PC-3 (cell line): ENCODE results near the gene AGBL1. TPM values are rescaled to one million over a fixed set of nuclear protein-coding genes. Genes with fewer than 3 reads are reported as not detected.
A peak's percentile ranks its signal among the peaks of the same experiment; 100 is the strongest.

Experiments
- ATAC-seq: fragments of 200-7000 bp; cut with Tn5 transposase; 2 replicates; pipeline ENCODE4 v1.9.1; 2020; ENCODE audit warnings: mild to moderate bottlenecking, moderate library complexity
- BruUV-seq: library from RNA; stranded (reverse); fragments of 400-500 nt; replicated peaks from 2 replicates; lab custom pipeline; 2021; lab: Mats Ljungman, UMichigan
- CTCF ChIA-PET: fragments of 300-600 bp; sonication (Branson Sonifier 250); formaldehyde crosslinking; loops from one replicate; lab custom pipeline; 2022; ENCODE audit warnings: antibody characterized with exemption; lab: Charles Lee
- POLR2A ChIA-PET: fragments of 300-600 bp; sonication (Branson Sonifier 250); formaldehyde crosslinking; loops from one replicate; lab custom pipeline; 2022; ENCODE audit warnings: antibody characterized with exemption; ENCODE audit not compliant: unreplicated experiment; lab: Charles Lee
- DNase-seq: peaks from one replicate; pipeline ENCODE4 v3.0.0-alpha.2; 2015
- H2AFZ ChIP-seq: fragments of 300-600 bp; sonication (generic); 2 replicates; pipeline ENCODE4 v1.6.0; 2016; ENCODE audit warnings: antibody characterized with exemption, low read length
- H3F3A ChIP-seq: fragments of 300-600 bp; sonication (generic); one replicate; pipeline ENCODE4 v1.6.0; 2017; ENCODE audit warnings: antibody characterized with exemption, low read length, control low read depth, mild to moderate bottlenecking; ENCODE audit not compliant: unreplicated experiment
- H3K27ac ChIP-seq: fragments of 300-600 bp; sonication (generic); 2 replicates; pipeline ENCODE4 v1.5.1; 2016; ENCODE audit warnings: mild to moderate bottlenecking, low read length
- H3K27me3 ChIP-seq: fragments of 300-600 bp; sonication (generic); 2 replicates; pipeline ENCODE4 v1.6.1; 2016; ENCODE audit warnings: low read length, mixed read lengths
- H3K36me3 ChIP-seq: fragments of 300-600 bp; sonication (generic); 2 replicates; pipeline ENCODE4 v1.6.1; 2016; ENCODE audit warnings: low read depth, mixed run types, low read length, mixed read lengths
- H3K4me1 ChIP-seq: fragments of 300-600 bp; sonication (generic); 2 replicates; pipeline ENCODE4 v1.5.1; 2016; ENCODE audit warnings: low read length; ENCODE audit not compliant: insufficient read depth
- H3K4me2 ChIP-seq: fragments of 300-600 bp; sonication (generic); 2 replicates; pipeline ENCODE4 v1.6.0; 2016; ENCODE audit warnings: low read length
- H3K4me3 ChIP-seq: fragments of 300-600 bp; sonication (generic); 2 replicates; pipeline ENCODE4 v1.5.1; 2016; ENCODE audit warnings: mild to moderate bottlenecking, low read length, mixed read lengths
- H3K79me2 ChIP-seq: fragments of 300-600 bp; sonication (generic); 2 replicates; pipeline ENCODE4 v1.6.1; 2017; ENCODE audit warnings: low read length, mixed read lengths
- H3K9ac ChIP-seq: fragments of 300-600 bp; sonication (generic); 2 replicates; pipeline ENCODE4 v1.6.0; 2016; ENCODE audit warnings: mild to moderate bottlenecking, low read length
- H3K9me2 ChIP-seq: fragments of 300-600 bp; sonication (generic); replicated peaks from 2 replicates; pipeline ENCODE4 v1.6.1; 2016; ENCODE audit warnings: mixed run types, low read length, mixed read lengths
- H3K9me3 ChIP-seq: fragments of 300-600 bp; sonication (generic); 2 replicates; pipeline ENCODE4 v1.6.1; 2016; ENCODE audit warnings: low read length, mixed read lengths
- H4K20me1 ChIP-seq: fragments of 300-600 bp; sonication (generic); 2 replicates; pipeline ENCODE4 v1.6.1; 2016; ENCODE audit warnings: low read length, mixed read lengths
- CTCF ChIP-seq: fragments of 300-600 bp; sonication (generic); conservative IDR thresholded peaks from 2 replicates; pipeline ENCODE4 v1.5.1; 2017; ENCODE audit warnings: antibody characterized with exemption, low read depth, mild to moderate bottlenecking, low read length
- EZH2 ChIP-seq: fragments of 300-600 bp; sonication (generic); IDR thresholded peaks from one replicate; pipeline ENCODE4 v1.6.1; 2017; ENCODE audit warnings: antibody characterized with exemption, mild to moderate bottlenecking, low read length; ENCODE audit not compliant: unreplicated experiment
- EZH2phosphoT487 ChIP-seq: fragments of 300-600 bp; sonication (generic); IDR thresholded peaks from 2 replicates; pipeline ENCODE4 v1.6.1; 2018; ENCODE audit warnings: mild to moderate bottlenecking, antibody characterized with exemption, low read length, borderline replicate concordance
- intact Hi-C: fragments of 100-400 bp; cut with micrococcal nuclease; formaldehyde crosslinking; loops from 2 replicates; pipeline ENCODE4 v1.9.0; 2023
- total RNA-seq: library from RNA; depleted of rRNA; stranded (reverse); fragments of >200 nt; gene quantifications from 2 replicates; pipeline ENCODE4 v1.2.3, GENCODE V29; 2014

AGBL1 gene
- total RNA-seq, 1 experiment from 2014 or later, result not detected

GRCh38 chr15:86591994-86592735 is 512.5 kb downstream of the AGBL1 start:
- BruUV-seq, result no TSS peak
- POLR2A ChIA-PET, result no interaction called here
- no peaks in the 10 kb centered on the region for H3K4me1 ChIP-seq
- H2AFZ ChIP-seq, result no peak overlapping the region
- no peaks in the 10 kb centered on the region for H3K27me3 ChIP-seq
- DNase-seq, result no peak
- CTCF ChIA-PET, result no interaction called here
- no peaks in the 10 kb centered on the region for H3F3A ChIP-seq
- intact Hi-C loops, result no loop called here
- H3K79me2 ChIP-seq, result no peaks in the 10 kb centered on the region
- no peaks in the 10 kb centered on the region for H4K20me1 ChIP-seq
- H3K36me3 ChIP-seq, result no peaks in the 10 kb centered on the region
- no peak overlapping the region for H3K4me2 ChIP-seq
- no peak overlapping the region for H3K4me3 ChIP-seq
- no peak overlapping the region for H3K9ac ChIP-seq
- H3K27ac ChIP-seq, result no peak overlapping the region
- no peaks in the 10 kb centered on the region for H3K9me2 ChIP-seq
- ATAC-seq, result no peak
- H3K9me3 ChIP-seq, result no peaks in the 10 kb centered on the region
- TF ChIP-seq EZH2 (no peak), CTCF (no peak), EZH2phosphoT487 (no peak)

- peak; percentile 7 for DNase-seq
- intact Hi-C loops, result no loop called here
- H3K4me3 ChIP-seq, result no peak overlapping the region
- no peak overlapping the region for H3K4me2 ChIP-seq
- no peaks in the 10 kb centered on the region for H3K79me2 ChIP-seq
- H3K9ac ChIP-seq, result no peak overlapping the region
- H3K36me3 ChIP-seq, result no peaks in the 10 kb centered on the region
- H3K27me3 ChIP-seq, result no peaks in the 10 kb centered on the region
- no peaks in the 10 kb centered on the region for H3K4me1 ChIP-seq
- no peak for ATAC-seq
- H4K20me1 ChIP-seq, result no peaks in the 10 kb centered on the region
- no peaks in the 10 kb centered on the region for H3F3A ChIP-seq
- no peak overlapping the region for H2AFZ ChIP-seq
- no peak overlapping the region for H3K27ac ChIP-seq
- no peaks in the 10 kb centered on the region for H3K9me2 ChIP-seq
- TF ChIP-seq EZH2, result no peak
- TF ChIP-seq EZH2phosphoT487, result no peak
- TF ChIP-seq CTCF, result no peak
- ChIA-PET CTCF (no interaction called here), POLR2A (no interaction called here)
- no TSS peak for BruUV-seq
- H3K9me3 ChIP-seq, result no peaks in the 10 kb centered on the region
These were observed 516.1 kb downstream of the AGBL1 start for GRCh38 chr15:86595741-86596140.

- no peaks in the 10 kb centered on the region for H3K79me2 ChIP-seq
- ATAC-seq (no peak), DNase-seq (no peak)
- no peaks in the 10 kb centered on the region for H3F3A ChIP-seq
- TF ChIP-seq CTCF, result no peak
- no peak for TF ChIP-seq EZH2
- TF ChIP-seq EZH2phosphoT487, result no peak
- H3K9me3 ChIP-seq, result no peaks in the 10 kb centered on the region
- H2AFZ ChIP-seq, result no peak overlapping the region
- ChIA-PET POLR2A (no interaction called here), CTCF (no interaction called here)
- no peak overlapping the region for H3K27ac ChIP-seq
- no peak overlapping the region for H3K4me2 ChIP-seq
- no peaks in the 10 kb centered on the region for H3K4me1 ChIP-seq
- no peak overlapping the region for H3K4me3 ChIP-seq
- no peaks in the 10 kb centered on the region for H3K36me3 ChIP-seq
- H3K9me2 ChIP-seq, result no peaks in the 10 kb centered on the region
- H3K27me3 ChIP-seq, result no peaks in the 10 kb centered on the region
- intact Hi-C loops, result no loop called here
- BruUV-seq, result no TSS peak
- no peaks in the 10 kb centered on the region for H4K20me1 ChIP-seq
- no peak overlapping the region for H3K9ac ChIP-seq
These were observed 523.8 kb downstream of the AGBL1 start for GRCh38 chr15:86603466-86603865.
